MM.1S (cell line): ENCODE data around the gene IL20RB.

ENCODE experiments used
- DNase-seq: peaks from one replicate; pipeline ENCODE4 v3.0.0-alpha.2; 2015
- H2AFZ ChIP-seq: fragments of 300-600 bp; sonication (generic); 2 replicates; pipeline ENCODE4 v1.6.0; 2016; ENCODE audit warnings: antibody characterized with exemption, low read length
- H3F3A ChIP-seq: fragments of 300-600 bp; sonication (generic); 2 replicates; pipeline ENCODE4 v1.6.1; 2016; ENCODE audit warnings: mild to moderate bottlenecking, antibody characterized with exemption, low read length, moderate library complexity, mixed read lengths; ENCODE audit not compliant: insufficient read depth
- H3K27ac ChIP-seq: fragments of 300-600 bp; sonication (generic); 2 replicates; pipeline ENCODE4 v1.5.1; 2016; ENCODE audit warnings: mild to moderate bottlenecking, low read length
- H3K27me3 ChIP-seq: fragments of 300-600 bp; sonication (generic); replicated peaks from 2 replicates; pipeline ENCODE4 v1.6.0; 2016; ENCODE audit warnings: low read length; ENCODE audit not compliant: insufficient read depth
- H3K36me3 ChIP-seq: fragments of 300-600 bp; sonication (generic); replicated peaks from 2 replicates; pipeline ENCODE4 v1.6.1; 2016; ENCODE audit warnings: mild to moderate bottlenecking, low read length, mixed read lengths; ENCODE audit not compliant: insufficient read depth
- H3K4me1 ChIP-seq: fragments of 300-600 bp; sonication (generic); 2 replicates; pipeline ENCODE4 v1.6.1; 2016; ENCODE audit warnings: low read length, mixed read lengths
- H3K4me2 ChIP-seq: fragments of 300-600 bp; sonication (generic); 2 replicates; pipeline ENCODE4 v1.6.0; 2016; ENCODE audit warnings: low read depth, low read length
- H3K4me3 ChIP-seq: fragments of 300-600 bp; sonication (generic); 2 replicates; pipeline ENCODE4 v1.5.1; 2016; ENCODE audit warnings: low read length, mixed read lengths
- H3K79me2 ChIP-seq: fragments of 300-600 bp; sonication (generic); 2 replicates; pipeline ENCODE4 v1.6.1; 2016; ENCODE audit warnings: mixed run types, low read length, mixed read lengths
- H3K9ac ChIP-seq: fragments of 300-600 bp; sonication (generic); 2 replicates; pipeline ENCODE4 v1.6.1; 2016; ENCODE audit warnings: low read length, mixed read lengths
- H3K9me2 ChIP-seq: fragments of 300-600 bp; sonication (generic); replicated peaks from 2 replicates; pipeline ENCODE4 v1.6.1; 2016; ENCODE audit warnings: mild to moderate bottlenecking, low read length, mixed read lengths; ENCODE audit not compliant: insufficient read depth
- H3K9me3 ChIP-seq: fragments of 300-600 bp; sonication (generic); replicated peaks from 2 replicates; pipeline ENCODE4 v1.6.1; 2016; ENCODE audit warnings: mild to moderate bottlenecking, low read length, mixed read lengths; ENCODE audit not compliant: insufficient read depth
- H4K20me1 ChIP-seq: fragments of 300-600 bp; sonication (generic); 2 replicates; pipeline ENCODE4 v1.6.1; 2016; ENCODE audit warnings: mild to moderate bottlenecking, low read length, moderate library complexity, mixed read lengths; ENCODE audit not compliant: insufficient read depth
- CTCF ChIP-seq: fragments of 300-600 bp; sonication (generic); IDR thresholded peaks from 2 replicates; pipeline ENCODE4 v1.5.1; 2016; ENCODE audit warnings: antibody characterized with exemption, low read length, mixed read lengths
- EZH2 ChIP-seq: fragments of 300-600 bp; sonication (generic); optimal IDR thresholded peaks from 2 replicates; pipeline ENCODE3; 2017; ENCODE audit warnings: low read depth, mild to moderate bottlenecking, antibody characterized with exemption, low read length, mixed read lengths
- EZH2phosphoT487 ChIP-seq: fragments of 300-600 bp; sonication (generic); IDR thresholded peaks from 2 replicates; pipeline ENCODE4 v1.6.1; 2018; ENCODE audit warnings: antibody characterized with exemption, low read length

IL20RB gene

GRCh38 chr3:137024348-137024747 lies 66.6 kb downstream of the IL20RB start:
- Histone ChIP-seq H3K79me2 (no peaks in the 10 kb centered on the region), H3K27me3 (no peaks in the 10 kb centered on the region), H3K4me1 (no peaks in the 10 kb centered on the region), H3K4me3 (no peak overlapping the region), H3K4me2 (no peak overlapping the region), H3K9me2 (no peaks in the 10 kb centered on the region), H4K20me1 (no peaks in the 10 kb centered on the region), H3K9ac (no peak overlapping the region), H3K27ac (no peak overlapping the region), H3K9me3 (no peaks in the 10 kb centered on the region), H2AFZ (no peak overlapping the region), H3F3A (no peaks in the 10 kb centered on the region), H3K36me3 (no peaks in the 10 kb centered on the region)
- TF ChIP-seq CTCF: no peak
- TF ChIP-seq EZH2phosphoT487: no peak
- no peak for DNase-seq

- Histone ChIP-seq H3K9me3 (no peaks in the 10 kb centered on the region), H3K27me3 (no peaks in the 10 kb centered on the region), H3K9ac (no peak overlapping the region), H4K20me1 (no peaks in the 10 kb centered on the region), H3K9me2 (no peaks in the 10 kb centered on the region), H3K4me3 (no peak overlapping the region), H3K79me2 (no peaks in the 10 kb centered on the region), H3F3A (no peaks in the 10 kb centered on the region), H3K4me1 (no peaks in the 10 kb centered on the region), H3K4me2 (no peak overlapping the region), H2AFZ (no peak overlapping the region), H3K27ac (no peak overlapping the region), H3K36me3 (no peaks in the 10 kb centered on the region)
- TF ChIP-seq CTCF (no peak), EZH2phosphoT487 (no peak), EZH2 (no peak)
- no peak for DNase-seq
These were observed 68.9 kb downstream of the IL20RB start for GRCh38 chr3:137026701-137027100.

GRCh38 chr3:137032465-137033120 lies 74.8 kb downstream of the IL20RB start:
- no peaks in the 10 kb centered on the region for H3F3A ChIP-seq
- H3K79me2 ChIP-seq: no peaks in the 10 kb centered on the region
- H3K4me1 ChIP-seq: no peaks in the 10 kb centered on the region
- H3K36me3 ChIP-seq: no peaks in the 10 kb centered on the region
- peak overlapping the region; percentile 11 for H2AFZ ChIP-seq
- H3K4me2 ChIP-seq: peak overlapping the region; percentile 77
- H3K27me3 ChIP-seq: no peaks in the 10 kb centered on the region; the same call in 1 of the 2 replicates
- no peak for TF ChIP-seq EZH2
- peak; percentile 93 for TF ChIP-seq CTCF
- no peak overlapping the region for H3K27ac ChIP-seq
- DNase-seq: peak; percentile 70
- H3K9me2 ChIP-seq: no peaks in the 10 kb centered on the region
- peak overlapping the region; percentile 28; the same call in 1 of the 2 replicates for H3K4me3 ChIP-seq
- H4K20me1 ChIP-seq: no peaks in the 10 kb centered on the region
- no peaks in the 10 kb centered on the region for H3K9me3 ChIP-seq
- H3K9ac ChIP-seq: no peak overlapping the region
